HG03439 (cell line): ENCODE results near the gene CEP131.

Experiments
- ATAC-seq: cut with Tn5 transposase; IDR thresholded peaks from one replicate; pipeline ENCODE4 v1.9.1; 2021; ENCODE audit warnings: mild to moderate bottlenecking, moderate library complexity; ENCODE audit not compliant: unreplicated experiment

The CEP131 gene

GRCh38 chr17:81251709-81252301 lies 29.0 kb upstream of the CEP131 start:
- no peak for ATAC-seq

DNA sequence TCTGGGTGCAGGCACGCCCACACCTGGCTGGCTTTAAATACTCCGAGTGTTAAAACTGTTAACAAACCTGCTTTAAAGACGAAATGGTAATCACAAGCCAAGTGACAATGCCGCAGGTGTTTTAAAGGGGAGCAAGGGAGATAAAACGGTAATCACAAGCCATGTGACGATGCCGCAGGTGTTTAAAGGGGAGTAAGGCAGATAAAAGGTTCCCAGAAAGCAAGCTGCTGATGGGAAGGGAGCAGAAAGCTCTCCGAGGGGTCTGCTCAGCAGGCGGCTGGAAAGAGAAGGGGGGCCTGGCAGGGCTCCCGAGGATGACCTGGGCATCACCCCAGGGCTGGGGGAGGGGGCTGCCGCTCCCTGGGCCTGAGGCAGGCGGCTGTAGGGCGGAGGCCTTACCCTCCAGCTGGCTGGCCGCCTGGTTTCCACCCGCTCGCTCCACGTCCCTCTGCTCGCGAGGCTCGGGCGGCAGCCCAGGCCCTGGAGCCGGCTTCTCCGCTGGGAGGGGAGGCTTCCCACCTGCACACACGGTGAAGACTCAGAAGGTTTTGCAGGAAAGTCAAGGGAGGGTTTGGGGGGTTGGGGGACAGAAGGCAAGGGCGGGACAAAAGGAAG lies 28.4 kb upstream of the CEP131 start:
- ATAC-seq: no peak

GRCh38 chr17:81250286-81251093 lies 27.7 kb upstream of the CEP131 start:
- ATAC-seq: no peak

GRCh38 chr17:81249223-81250040 lies 26.7 kb upstream of the CEP131 start:
- no peak for ATAC-seq

- ATAC-seq: no peak
Observed at GRCh38 chr17:81248649-81249048, 25.9 kb upstream of the CEP131 start.

- no peak for ATAC-seq
Observed at GRCh38 chr17:81247339-81247990, 24.7 kb upstream of the CEP131 start.

GRCh38 chr17:81246679-81247338 lies 24.0 kb upstream of the CEP131 start:
- no peak for ATAC-seq

DNA sequence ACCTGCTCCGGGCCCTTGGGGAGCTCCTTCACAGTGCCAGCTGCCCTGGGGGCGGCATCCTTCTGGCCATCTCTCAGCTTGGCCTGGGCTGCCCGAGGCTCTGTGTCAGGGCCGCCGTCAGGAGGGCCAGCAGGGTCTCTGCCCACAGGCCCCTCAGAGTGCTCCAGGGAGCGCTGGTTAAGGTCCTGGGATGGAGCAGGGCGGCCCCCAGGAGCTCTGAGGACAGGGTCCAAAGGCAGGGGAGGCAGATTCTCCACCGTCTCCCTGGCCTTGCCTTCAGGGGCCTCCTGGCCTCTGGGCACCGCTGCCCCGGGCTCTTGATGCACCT lies 23.5 kb upstream of the CEP131 start:
- ATAC-seq: no peak

DNA sequence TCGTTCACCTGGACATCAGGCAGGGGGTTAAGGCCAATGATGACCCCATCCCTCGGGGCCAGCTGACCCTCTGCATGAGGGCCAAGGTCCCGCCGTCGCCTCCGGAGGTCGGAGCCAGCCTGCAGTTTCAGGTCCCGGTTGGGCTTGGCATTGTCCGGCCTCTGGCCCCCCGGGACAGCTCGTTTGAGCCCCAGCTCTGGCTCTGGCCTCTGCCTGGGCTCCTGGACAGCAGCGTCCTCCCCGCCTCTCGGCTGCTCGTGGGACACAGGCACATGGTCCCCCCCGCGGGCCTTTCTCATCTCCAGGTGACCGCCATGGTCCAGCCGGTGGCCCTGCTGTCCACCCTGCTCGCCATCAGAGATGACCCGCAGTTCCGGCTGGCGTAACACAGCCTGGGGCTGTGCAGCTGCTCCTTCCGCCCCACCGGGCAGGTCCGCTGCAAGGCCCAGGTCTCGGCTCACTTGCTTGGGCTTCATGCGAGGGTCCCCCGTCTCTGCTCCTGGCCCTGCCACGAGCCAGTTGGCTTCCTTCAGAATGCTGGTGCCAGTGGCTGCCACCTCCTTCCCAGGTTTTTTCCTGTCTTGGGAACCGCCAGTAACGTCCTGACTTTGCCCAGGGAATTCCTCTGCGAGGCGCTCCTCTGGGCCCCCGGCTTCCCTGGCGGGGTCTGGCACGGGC lies 23.0 kb upstream of the CEP131 start:
- no peak for ATAC-seq

DNA sequence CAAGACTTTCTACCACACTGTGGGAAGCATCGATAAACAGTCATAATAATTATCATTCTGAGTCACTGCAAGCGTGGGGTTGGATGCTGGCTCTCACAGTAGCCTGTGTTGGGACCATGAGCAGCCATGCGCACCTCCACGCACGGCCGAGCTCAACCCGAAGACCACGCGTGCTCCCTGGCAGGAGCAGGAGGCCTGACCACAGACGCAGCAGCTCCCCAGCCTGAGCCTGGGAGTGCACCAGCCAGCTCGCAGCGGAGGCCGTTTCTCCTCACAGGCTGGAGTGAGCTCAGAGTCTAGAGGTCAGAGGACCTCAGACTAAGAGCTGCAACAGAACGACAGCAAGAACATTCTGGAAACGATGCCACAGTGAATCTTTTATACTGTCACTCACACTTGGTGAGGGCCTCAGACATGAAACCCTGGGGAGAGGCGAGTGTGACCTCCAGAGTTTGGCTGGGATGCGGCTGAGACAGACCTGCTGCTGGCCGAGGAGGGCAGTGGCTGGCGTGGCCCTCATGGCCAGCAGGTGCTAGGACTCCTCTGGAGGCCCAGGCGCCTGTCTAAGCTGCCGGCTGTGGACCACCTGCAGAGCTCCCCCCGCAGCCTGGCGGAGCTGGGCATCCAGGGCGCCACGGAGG lies 22.4 kb upstream of the CEP131 start:
- no peak for ATAC-seq

- ATAC-seq: no peak
Observed at GRCh38 chr17:81244358-81245023, 21.7 kb upstream of the CEP131 start.

- no peak for ATAC-seq
Observed at GRCh38 chr17:81243333-81243664, 20.5 kb upstream of the CEP131 start.

DNA sequence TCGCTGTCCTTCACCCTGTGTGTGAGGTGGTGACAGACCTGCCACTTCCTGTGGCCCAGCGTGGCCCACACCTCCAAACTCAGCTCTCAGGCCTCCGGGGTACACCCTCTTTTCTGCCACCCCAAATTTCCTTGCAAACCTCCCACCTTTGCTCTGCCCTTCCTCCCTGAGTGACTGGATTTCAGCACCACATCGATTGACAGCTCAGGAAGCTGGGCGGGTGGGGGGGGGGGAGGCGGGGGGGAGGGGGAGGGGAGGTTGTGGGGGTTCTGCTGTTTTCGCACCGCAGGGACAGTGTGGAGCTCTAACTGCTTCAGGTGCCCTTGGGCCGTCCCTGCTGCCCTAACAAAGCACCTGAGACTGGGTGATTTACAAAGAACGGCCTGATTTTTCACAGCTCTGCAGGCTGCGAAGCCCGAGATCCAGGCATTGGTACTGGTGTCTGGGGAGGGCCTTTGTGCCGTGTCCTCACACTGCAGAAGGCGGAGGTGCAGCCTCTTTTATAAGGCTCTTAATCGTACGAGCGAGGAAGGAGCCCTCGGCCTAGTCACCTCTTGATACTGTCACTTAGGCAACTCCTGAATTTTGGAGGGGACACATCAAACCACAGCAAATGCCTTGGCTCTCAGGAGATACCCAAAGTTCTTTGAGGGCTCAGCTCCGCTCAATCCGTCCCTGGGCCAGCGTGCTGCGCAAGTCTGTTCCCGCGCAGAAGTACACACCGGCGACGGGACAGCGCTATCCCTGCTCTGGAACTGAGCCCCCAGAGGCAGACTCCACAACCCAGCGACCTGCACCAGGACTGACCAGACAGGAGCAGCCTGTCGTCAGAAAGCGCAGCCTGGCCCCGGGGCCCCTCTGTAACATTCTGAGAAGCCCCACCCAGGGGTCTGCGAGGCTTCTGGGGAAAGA lies 19.9 kb upstream of the CEP131 start:
- ATAC-seq: no peak

DNA sequence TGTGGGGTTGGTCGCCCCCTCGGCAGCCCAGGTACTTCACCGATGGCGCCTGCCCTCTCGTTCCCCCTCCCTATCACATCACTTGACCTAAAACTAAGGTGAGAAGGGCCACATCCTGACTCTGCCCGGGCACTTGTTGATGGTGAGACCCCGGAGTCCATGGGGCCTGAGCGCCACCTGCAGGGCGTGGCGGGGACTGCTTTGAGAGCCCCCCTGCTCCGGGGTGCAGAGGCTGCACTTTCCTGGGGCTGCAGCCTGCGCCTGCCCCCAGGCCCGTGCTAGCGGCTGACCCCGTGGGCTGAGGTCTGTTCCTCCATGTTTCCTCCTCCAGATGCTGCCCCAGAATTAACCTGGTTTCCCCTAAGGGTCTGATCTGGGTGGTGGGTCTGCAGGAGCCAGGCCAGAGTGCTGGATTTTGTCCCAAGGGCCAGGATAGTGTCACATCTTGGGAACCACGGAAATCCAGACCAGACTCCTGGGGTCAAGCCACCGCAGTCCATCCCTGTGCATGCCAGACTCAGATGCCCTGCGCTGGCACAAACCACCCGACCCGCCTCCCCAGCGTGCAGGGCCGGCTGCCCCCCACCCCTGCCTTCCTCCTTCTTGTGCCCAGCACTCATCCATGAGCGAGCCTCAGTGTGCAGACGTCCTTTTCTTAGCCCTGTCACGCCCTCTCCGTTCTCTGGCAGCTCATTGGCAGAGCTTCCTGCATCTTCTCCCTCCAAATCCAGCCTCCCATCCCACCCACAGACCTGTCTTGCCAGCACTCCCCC lies 19.1 kb upstream of the CEP131 start:
- ATAC-seq: no peak

- no peak for ATAC-seq
Observed at GRCh38 chr17:81241203-81241602, 18.4 kb upstream of the CEP131 start.

- no peak for ATAC-seq
Observed at GRCh38 chr17:81240761-81241160, 18.0 kb upstream of the CEP131 start.
